ENCODE data around the gene BCL7B. TPM values are rescaled to one million over a fixed set of nuclear protein-coding genes. Genes with fewer than 3 reads are reported as not detected.

Gene BCL7B
- total and polyA plus RNA-seq, 2 of the 13 experiments (the other 11 are each of a cell fraction or from before 2014, with no cell fraction given) = 24.3 to 38.2 TPM

GRCh38 chr7:73557397-73558257, at the start of gene BCL7B (continued):
- TF ChIP-seq ZNF646 (CRISPR knock-in tag; IDR thresholded peaks at IDR 0.05) (0 out of 2 replicates have a peak, but pooled peaks have one; percentile 28), ZNF546 (CRISPR knock-in tag; conservative IDR thresholded peaks at IDR 0.05) (peak; percentile 95), ZNF350 (CRISPR knock-in tag; IDR thresholded peaks at IDR 0.05; ENCODE audit: borderline replicate concordance, low read depth) (peak; percentile 49; the same call in 1 of the 2 replicates), ZNF7 (CRISPR knock-in tag; IDR thresholded peaks at IDR 0.05) (no peak), KLF15 (CRISPR knock-in tag; IDR thresholded peaks at IDR 0.05; ENCODE audit: borderline replicate concordance) (peak; percentile 98), TIGD3 (CRISPR knock-in tag; IDR thresholded peaks at IDR 0.05; ENCODE audit: borderline replicate concordance) (no peak), ZNF235 (CRISPR knock-in tag; IDR thresholded peaks at IDR 0.05; ENCODE audit: borderline replicate concordance) (0 out of 2 replicates have a peak, but pooled peaks have one; percentile 60), MXD3 (CRISPR knock-in tag; IDR thresholded peaks at IDR 0.05) (peak; percentile 80; the same call in 1 of the 2 replicates), ZNF619 (CRISPR knock-in tag; IDR thresholded peaks at IDR 0.05) (0 out of 2 replicates have a peak, but pooled peaks have one; percentile 40), SALL1 (CRISPR knock-in tag; IDR thresholded peaks at IDR 0.05) (peak; percentile 97), ZNF24 (IDR thresholded peaks at IDR 0.05) (no peak), MYPOP (CRISPR knock-in tag; IDR thresholded peaks at IDR 0.05) (peak; percentile 75), THAP7 (CRISPR knock-in tag; IDR thresholded peaks at IDR 0.05) (peak; percentile 94), CBX5 (CRISPR knock-in tag; IDR thresholded peaks at IDR 0.05; ENCODE audit: borderline replicate concordance) (no peak), MEIS2 (CRISPR knock-in tag; IDR thresholded peaks at IDR 0.05) (peak; percentile 88), SPEN (CRISPR knock-in tag; IDR thresholded peaks at IDR 0.05; ENCODE audit: low read depth) (peak; percentile 67; the same call in 1 of the 2 replicates), ONECUT2 (CRISPR knock-in tag; IDR thresholded peaks at IDR 0.05) (no peak; the same call in none of the 2 replicates), SNAPC5 (CRISPR knock-in tag; IDR thresholded peaks at IDR 0.05; ENCODE audit: borderline replicate concordance) (no peak)
